RWPE2 (cell line): ENCODE data around the gene PLCG2.

Source experiments
- ATAC-seq: fragments of 200-7000 bp; cut with Tn5 transposase; 3 replicates; pipeline ENCODE4 v1.9.1; 2021; ENCODE audit warnings: low read depth
- DNase-seq: peaks from one replicate; pipeline ENCODE4 v3.0.0-alpha.2; 2020; ENCODE audit warnings: low spot score
- H3K27ac ChIP-seq: fragments of 450-650 bp; 2 replicates; pipeline ENCODE4 v1.5.1; 2017; ENCODE audit warnings: mild to moderate bottlenecking; ENCODE audit not compliant: poor library complexity, severe bottlenecking
- H3K27me3 ChIP-seq: fragments of 250-450 bp; sonication (Bioruptor Pico); 2 replicates; pipeline ENCODE4 v1.5.1; 2021; ENCODE audit warnings: mild to moderate bottlenecking, moderate library complexity; ENCODE audit not compliant: insufficient read depth, poor library complexity, severe bottlenecking
- H3K36me3 ChIP-seq: fragments of 250-450 bp; sonication (Bioruptor Pico); 2 replicates; pipeline ENCODE4 v1.5.1; 2020; ENCODE audit warnings: low read depth, mild to moderate bottlenecking, moderate library complexity
- H3K4me1 ChIP-seq: fragments of 250-450 bp; sonication (Bioruptor Pico); 2 replicates; pipeline ENCODE4 v1.5.1; 2021; ENCODE audit warnings: mild to moderate bottlenecking, moderate library complexity; ENCODE audit not compliant: insufficient read depth, poor library complexity, severe bottlenecking
- H3K4me3 ChIP-seq: fragments of 250-450 bp; sonication (Bioruptor Pico); 2 replicates; pipeline ENCODE4 v1.5.1; 2021; ENCODE audit warnings: mild to moderate bottlenecking, moderate library complexity; ENCODE audit not compliant: severe bottlenecking
- H3K9me3 ChIP-seq: fragments of 250-450 bp; sonication (Bioruptor Pico); 2 replicates; pipeline ENCODE4 v1.5.1; 2021; ENCODE audit warnings: mild to moderate bottlenecking, moderate library complexity; ENCODE audit not compliant: severe bottlenecking
- CTCF ChIP-seq: fragments of 450-650 bp; IDR thresholded peaks from one replicate; pipeline ENCODE4 v1.5.1; 2017; ENCODE audit warnings: mild to moderate bottlenecking, moderate library complexity; ENCODE audit not compliant: poor library complexity, severe bottlenecking

Gene PLCG2

GRCh38 chr16:81938326-81939163 lies 159.5 kb downstream of the PLCG2 start:
- ATAC-seq: no peak
- TF ChIP-seq CTCF: no peak
- Histone ChIP-seq H3K36me3 (no peaks in the 10 kb centered on the region), H3K27me3 (no peaks in the 10 kb centered on the region), H3K4me1 (peaks cover 11% of the 10 kb centered on the region), H3K9me3 (no peaks in the 10 kb centered on the region), H3K27ac (no peak overlapping the region), H3K4me3 (no peak overlapping the region)
- no peak for DNase-seq

- ATAC-seq: no peak
- H3K27me3 ChIP-seq: no peaks in the 10 kb centered on the region
- H3K9me3 ChIP-seq: no peaks in the 10 kb centered on the region
- DNase-seq: no peak
- no peak overlapping the region for H3K4me3 ChIP-seq
- peak; percentile 9 for TF ChIP-seq CTCF
- peaks cover 11% of the 10 kb centered on the region for H3K4me1 ChIP-seq
- no peak overlapping the region for H3K27ac ChIP-seq
- no peaks in the 10 kb centered on the region for H3K36me3 ChIP-seq
Measured at GRCh38 chr16:81939164-81940056, 160.3 kb downstream of the PLCG2 start.

GRCh38 chr16:81940781-81941560 lies 161.9 kb downstream of the PLCG2 start:
- ATAC-seq: peak; percentile 62
- Histone ChIP-seq H3K27ac (no peak overlapping the region), H3K4me1 (peaks cover 11% of the 10 kb centered on the region), H3K27me3 (no peaks in the 10 kb centered on the region), H3K36me3 (no peaks in the 10 kb centered on the region), H3K9me3 (no peaks in the 10 kb centered on the region), H3K4me3 (no peak overlapping the region)
- no peak for DNase-seq
- peak; percentile 75 for TF ChIP-seq CTCF

GRCh38 chr16:81942007-81942601 lies 163.0 kb downstream of the PLCG2 start:
- no peak for TF ChIP-seq CTCF
- DNase-seq (no peak), ATAC-seq (no peak)
- H3K4me1 ChIP-seq: peaks cover 11% of the 10 kb centered on the region
- H3K36me3 ChIP-seq: no peaks in the 10 kb centered on the region
- no peak overlapping the region for H3K4me3 ChIP-seq
- H3K9me3 ChIP-seq: no peaks in the 10 kb centered on the region
- H3K27me3 ChIP-seq: no peaks in the 10 kb centered on the region
- no peak overlapping the region for H3K27ac ChIP-seq
